ENCODE results near the gene ADTRP.

Gene ADTRP

DNA sequence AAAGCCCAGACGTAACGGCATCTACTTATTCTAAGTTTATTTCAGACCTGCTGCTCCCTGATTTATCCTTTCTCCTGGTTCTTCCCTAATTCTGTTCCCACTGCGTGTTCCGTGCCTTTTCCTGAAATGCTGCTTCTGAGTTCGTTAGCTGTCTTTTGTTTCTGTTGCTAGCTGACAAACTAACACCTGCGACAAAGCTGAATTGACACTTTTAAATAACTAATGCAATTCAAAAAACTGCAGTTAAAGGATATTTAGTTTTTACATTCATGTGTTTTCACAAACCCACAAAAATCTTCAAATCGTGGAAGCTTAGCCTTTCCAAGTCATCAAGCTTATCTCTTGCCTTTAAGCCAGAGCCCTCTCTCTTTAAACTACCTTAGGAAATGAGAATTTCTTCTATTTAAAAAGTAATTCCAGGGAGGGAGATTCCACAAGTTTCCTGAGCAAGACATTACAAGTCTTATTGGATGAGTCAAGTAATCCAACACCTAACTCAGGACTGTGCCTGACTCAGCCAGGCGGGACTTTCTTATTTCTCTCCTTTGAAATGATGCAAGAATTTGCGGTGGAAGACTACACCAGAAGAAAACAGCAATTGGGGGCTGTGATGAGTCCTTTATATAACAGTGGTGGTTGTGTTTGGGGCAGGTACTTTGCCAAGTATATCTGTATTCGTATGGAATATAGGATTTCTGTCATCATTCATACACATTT lies 6.3 kb downstream of the ADTRP start:
- no peak for DNase-seq

DNA sequence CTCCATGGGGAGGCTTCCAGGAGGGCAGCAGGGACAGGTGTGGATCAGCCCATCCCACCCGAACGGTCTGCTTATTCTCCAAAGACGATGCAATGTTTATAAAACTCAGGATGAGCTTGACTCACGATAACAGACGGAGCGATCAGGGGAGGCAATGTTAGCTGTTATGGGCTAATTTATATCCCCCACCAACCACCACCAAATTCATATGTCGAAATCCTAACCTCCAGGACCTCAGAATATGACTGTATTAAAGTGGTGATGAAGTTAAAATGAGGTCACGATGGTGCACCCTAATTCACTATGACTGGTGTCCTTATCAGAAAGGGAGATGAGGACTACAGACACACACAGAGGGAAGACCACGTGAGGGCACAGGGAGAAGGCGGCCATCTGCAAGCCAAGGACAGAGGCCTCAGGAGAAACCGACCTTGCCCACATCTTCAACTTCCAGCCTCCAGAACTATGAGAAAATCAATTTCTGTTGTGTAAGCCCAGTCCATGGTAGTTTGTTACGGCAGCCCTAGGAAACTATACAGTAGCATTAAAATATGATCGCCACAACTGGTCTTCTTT lies 7.0 kb downstream of the ADTRP start:
- no peak for DNase-seq

DNA sequence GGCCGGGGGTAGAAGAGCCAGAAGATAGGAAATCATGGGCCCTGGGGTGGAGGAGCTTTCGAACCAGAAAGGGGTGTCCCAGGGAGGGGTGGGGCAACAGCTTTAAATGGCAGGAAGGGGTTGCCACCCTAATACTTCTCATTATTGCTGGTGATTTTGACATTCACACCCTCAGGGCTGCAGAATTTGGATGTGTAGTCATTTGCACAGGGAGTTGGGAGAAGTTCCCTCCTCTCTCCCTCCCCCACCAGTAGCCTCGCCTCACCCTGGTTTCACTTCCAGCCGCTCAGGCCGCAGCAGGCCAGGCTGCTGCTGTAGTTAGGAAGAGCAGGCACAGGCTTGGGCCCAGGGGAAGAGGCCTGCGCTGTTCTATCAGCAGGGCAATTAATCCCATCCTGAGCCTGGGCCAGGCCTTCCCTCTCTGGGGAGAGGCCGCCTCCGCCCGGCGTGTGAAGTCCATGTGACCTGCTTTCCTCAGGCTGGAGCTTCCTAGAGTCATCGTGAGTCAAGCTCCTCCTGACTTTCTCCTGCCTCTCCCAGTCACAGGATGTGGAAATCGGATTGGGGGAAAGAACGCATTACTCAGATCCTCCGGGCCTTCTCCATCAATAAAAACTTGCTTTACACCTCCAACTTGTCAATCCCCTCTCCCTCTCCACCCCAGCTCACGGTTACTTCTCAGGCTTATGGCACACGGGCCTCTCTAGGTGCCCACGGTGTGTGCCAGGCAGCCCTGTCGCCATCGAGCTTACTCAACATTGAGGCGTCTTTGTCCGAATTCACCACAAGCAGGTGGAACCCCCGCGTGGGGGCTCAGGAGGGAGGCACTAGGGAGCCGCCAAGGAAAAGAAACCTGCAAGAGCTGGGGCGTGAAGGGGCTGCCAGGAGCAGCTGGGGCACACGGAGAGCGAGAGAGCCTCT lies 7.8 kb downstream of the ADTRP start:
- no peak for DNase-seq

DNA sequence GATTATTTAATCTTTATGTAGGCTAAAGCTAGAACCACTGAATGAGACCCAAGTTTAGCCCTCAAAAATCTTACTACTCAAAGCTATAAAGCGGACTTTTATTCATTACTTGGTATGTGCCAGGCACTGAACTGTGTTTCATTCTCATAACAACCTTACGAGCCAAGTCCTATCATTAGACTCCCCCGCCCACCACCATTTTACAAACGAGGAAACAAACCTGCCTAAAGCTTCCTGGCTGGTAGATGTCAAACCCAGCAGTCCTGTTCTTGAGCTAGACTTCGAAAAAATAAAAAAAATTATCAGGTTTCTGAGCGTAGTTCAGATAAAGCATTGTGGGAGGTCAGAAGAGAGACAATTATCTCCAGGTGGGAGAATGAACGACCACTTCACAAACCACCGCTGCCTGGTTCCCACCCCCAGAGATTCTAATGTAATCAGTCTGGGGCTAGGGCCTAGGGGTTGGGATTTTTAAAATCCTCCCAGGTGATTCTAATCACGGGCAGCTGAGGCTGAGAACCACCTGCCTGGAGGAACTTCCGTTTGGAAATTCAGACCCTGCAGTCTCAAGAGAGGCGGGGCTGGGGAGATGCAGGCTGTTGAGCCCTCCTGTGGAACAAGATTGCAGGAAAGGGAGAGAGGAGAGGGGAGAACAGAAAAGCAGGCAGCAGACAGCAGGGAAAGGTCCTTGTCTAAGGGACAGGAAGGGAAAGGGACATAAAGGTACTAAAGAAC lies 8.6 kb downstream of the ADTRP start:
- no peak for DNase-seq

DNA sequence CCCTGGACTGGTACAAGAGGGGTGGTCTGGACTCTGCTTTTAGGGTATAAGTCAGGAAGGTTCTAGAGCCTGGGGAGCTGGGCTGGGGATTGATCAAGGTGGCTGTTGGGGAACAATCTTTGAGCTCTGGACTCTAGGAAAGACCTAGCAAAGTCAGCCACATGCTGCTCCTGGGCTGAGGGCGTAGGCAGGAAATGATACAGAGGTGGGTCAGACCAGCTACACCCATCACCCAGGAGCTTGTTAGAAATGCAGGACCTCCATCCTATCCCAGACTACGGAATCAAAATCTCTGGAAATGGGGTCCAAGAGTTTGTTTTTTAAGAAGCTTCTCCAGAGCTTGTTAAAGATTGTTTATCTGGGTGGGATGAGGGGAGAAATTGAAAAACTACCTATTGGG lies 9.4 kb downstream of the ADTRP start:
- no peak for DNase-seq

DNA sequence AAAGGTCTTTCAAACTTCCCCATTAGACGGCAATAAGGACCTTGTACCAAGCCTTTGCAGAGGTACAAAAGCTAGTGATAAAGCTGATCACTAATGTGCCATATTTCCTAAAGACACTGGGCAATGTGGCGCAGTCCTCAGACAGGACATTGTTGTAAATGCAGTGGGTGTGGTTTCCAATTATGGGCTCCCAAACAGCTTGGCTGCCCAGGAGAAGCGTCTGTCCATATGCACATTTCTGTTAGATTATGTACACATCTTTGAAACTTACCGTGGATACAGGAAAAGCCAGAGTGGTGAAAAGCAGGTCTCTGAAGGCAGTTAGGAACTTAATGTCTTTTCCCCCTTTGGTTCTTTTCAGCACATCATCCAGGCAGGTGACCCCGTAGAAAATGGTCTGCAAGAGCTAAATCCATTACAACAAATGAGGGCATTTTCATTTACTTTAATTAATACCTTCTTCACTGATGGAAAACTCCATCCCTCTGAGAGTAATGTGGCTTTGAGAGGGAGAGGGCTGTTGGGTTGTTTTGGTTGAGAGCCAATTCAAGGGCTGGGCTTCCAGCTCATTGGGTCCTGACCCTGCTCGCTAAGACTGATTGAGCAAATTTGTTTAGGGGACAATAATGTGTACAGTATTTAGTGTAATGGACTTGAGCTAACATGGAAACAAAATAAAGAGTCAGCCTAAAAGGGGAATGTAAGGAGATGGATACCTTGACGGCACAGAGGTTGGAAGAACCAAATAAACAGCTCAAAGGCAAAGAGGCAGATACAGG lies 10.4 kb downstream of the ADTRP start:
- DNase-seq, result no peak

DNA sequence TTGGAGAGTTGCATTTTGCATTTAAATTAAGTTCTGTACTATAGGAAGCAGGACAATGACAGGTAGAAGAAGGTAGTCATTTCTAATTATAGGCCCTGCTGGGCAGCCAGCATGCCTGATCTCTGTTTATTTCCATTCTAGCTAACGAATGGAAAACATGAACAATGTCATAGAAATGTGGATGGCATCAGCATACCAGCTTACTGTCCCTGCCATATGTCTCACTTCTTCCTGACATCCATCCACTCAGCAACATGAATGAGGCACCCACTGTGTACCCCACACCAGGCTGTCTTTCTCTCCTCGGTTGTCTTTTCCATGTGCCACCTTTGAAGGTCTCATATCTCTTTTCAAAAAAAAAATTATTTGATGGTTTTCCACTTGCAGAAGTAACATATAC lies 11.1 kb downstream of the ADTRP start:
- DNase-seq, result no peak

DNA sequence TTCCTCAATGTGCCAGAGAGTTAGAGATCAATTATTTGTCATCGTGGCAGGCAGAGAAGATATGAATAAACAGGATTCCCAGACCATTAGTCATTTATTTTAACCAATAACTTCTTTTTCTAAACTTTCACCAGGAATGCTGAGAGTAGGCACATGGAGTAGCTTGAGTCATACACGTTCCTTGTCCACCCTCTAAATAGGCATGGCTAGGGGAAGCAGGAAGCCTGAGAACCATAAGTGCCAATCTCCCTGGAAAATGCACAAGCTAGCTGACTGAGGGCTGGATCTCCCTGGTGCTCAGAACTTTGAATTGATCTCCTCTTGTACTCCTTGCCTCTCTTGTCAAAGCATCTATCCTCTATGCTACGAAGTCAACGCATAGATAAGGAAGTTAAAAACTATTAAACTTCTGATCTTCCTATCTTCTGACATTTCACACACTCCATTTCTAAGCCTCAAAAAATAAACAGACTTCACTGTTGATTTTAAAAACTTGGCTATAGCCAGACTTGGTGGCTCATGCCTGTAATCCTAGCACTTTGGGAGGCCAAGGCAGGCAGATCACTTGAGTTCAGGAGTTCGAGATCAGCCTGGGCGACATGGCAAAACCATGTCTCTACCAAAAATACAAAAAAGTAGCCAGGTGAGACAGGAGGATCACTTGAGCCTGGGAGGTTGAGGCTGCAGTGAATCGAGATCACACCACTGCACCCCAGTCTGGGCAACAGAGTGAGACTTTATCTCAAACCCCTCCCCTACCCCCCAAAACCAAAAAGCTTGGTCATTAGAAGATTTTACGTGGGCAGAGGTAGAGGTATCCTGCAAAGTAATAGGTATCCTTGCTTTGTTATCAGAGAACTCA lies 11.8 kb downstream of the ADTRP start:
- DNase-seq, result no peak

DNA sequence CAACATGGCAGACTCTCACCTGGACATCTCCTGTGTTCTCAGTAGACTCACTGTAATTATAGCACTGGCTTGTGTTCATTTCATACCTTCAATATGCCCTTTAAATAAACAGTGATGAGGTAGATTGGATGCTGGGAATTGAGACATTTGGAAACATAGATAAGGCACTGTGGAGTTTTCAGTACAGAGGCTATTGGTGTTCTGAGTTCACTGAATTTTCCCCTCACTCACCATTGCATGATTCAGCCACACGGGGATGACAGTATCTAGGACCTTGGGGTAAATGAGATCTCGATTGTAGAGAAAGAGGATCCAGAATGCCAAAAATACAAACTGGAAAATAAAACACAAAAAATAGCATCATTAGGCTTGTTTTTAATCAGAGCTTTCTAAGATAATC lies 12.6 kb downstream of the ADTRP start:
- no peak for DNase-seq

DNA sequence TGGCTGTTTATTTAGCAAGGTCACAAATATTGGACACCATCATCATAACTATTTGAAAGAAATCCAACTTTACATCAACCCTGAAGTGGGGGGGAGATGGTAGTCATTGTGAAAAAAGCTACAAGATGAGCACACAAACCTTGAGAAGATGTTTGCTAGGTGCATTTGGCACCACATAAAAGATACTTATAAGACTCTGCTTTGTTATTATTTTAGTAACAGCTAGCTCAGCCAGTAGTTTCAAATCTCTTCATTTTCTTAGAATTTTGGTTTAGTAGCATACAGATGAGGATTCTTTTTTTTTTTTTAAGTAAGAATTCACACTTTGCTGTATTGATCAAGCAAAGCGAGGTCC lies 14.4 kb downstream of the ADTRP start:
- DNase-seq, result no peak

DNA sequence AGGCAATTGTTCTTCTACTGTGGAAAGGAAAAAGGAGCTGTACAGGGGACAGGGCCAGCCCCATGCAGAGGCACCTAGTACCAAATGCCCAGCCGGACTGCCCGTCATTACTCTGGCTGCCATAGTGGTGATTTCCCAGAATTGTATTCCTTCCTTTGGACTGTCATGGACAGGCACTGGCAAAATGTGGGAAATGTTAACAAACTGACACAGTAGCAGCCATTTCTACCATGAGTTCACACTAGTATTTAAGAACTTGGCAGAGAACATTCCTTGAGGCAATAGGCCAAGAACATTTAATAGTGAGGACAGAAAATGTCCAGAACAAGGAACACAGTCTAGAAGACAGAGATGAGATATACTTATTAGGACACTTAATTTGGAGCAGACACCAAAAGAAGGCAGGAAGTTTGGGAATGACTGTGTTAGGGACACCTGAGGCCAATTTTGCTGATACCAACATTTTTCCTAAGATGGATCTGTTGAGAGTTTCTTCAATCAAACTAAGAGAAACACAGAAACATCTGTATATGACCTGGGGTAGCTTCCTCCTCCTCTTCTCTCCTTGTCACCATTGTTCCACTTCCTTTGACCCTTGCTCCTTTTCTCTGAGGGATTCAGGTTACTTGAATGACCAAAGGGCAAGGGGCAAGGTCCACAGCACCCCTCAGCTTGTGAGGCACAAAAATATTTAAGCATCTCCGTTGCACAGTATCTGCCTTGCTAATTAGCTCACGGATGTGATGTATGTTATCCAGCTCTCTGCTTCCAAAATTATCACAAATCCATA lies 14.9 kb downstream of the ADTRP start:
- DNase-seq, result no peak

DNA sequence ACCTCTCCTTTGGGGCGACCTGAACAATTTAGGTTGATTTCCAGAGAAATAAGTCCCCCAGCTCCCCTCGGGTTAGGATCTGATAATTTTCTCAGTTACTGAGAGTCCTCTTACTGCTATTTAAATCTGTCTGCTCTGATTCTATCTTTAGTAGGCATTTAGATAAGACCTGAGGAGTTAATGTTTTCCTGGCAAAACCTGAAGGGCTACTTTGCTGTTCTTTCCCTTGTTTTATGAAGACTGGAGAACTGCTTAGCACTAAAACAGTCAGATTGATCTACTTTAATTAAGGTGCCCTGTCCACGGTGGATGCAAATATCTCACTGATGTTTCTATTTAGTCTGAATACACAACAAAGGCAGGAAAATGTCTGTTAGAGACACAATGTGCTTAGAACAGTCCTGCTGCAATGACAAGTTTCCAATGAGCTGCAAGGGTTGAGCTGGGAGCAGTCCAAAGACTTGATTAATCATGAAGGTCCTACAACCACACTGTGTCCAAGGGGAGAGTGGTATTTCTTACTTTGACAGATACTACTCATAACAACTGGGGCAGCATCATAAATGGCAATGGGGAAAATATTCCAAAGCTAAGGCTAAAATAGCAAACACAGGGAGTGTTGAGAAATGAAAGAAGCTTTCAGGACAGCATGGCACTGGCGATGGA lies 15.7 kb downstream of the ADTRP start:
- DNase-seq, result no peak

DNA sequence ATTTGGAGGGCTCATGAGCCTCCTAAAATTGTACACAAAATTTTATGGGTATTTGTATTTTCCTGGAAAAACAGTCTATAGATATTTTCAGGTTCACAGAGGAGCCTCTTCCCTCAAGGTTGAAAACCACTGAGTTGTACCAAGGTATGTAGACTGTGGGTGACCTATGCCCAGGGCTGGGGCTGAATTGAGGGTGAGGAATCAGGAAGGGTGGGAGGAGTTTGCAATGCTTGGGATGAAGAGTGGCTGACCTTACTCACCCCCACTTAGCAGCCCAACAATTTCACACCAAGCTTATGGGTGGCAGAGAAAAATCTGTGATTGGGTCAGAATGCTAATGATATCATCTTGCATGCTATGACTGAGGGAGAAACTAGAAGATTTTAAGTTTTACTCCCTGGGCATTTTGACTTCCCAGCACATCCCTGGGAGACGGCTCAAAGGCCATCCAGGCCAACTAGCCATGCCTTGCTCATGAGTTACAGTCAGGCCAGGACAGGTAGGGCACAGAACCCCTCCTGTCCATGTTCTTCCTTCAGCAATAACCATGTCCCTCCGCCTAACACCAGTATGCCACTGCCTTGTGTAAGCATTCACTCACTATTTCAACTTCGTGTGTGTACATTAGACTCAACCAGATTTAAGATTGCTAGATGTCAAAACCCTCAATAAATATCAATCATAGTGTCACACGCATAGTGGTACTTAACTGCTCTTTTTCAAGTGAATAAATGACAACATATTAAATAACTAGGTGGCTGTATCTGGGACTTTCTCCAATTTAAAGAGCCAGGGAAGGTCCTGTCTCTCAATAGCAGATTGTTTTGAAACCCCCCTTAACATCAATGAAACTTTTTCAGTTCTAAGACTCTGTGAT lies 16.6 kb downstream of the ADTRP start:
- no peak for DNase-seq

DNA sequence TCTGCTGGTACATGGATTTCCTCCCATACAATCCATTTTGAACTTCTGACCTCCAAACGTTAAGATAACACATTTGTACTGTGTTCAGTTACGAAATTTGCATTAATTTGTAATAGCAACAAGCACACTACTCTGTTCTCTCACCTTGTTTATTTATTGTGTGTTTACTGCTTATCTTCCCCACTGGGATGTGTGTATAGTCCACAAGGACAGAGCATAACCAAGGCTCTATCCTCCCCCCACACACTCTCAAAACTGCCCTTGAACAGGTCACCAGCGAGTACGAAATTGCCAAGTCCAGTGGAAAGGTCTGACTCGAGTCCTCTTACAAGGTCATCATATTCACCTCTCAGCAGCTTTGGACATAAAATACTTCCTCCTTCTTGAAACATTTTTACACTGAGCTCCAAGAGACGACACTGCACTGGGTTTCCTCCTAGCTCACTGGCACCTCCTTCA lies 18.6 kb downstream of the ADTRP start:
- DNase-seq, result no peak

DNA sequence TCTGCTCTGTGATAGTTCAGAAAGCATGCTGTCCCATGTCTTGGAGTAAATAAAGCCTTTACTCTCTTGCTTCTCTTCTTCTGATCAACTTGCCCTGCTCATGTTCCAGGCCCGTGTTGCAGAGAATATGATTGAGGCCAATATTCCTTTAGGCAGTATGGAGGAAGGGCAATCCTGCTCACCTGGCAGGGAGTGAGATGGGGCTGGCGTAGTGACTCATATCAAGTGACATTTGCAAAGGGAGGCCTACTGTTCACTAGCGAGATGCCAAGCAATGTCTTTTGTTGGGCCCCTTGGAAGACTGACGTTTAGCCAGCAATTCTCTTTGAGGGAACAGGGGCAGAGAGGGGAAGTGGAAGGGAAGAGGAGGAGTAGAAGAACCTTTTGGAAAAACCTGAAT lies 19.7 kb downstream of the ADTRP start:
- DNase-seq, result no peak

DNA sequence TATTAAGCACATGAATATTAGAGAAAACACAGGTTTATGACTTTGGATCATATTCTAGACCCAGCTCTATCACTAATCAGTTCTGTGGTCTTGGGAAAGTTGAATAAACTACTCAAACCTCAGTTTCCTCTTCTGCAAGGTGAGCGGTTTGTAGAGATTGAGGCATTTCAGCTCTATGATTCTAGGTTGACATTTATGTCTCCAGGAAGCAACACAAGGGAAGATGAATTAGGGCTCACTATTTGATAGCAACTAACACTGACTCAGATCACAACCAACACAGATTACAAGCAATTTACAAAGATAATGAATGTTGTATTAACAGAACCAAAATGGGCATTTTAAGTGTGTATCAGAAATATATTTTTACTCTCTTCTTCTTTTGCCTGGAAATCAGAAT lies 21.9 kb downstream of the ADTRP start:
- DNase-seq, result no peak

DNA sequence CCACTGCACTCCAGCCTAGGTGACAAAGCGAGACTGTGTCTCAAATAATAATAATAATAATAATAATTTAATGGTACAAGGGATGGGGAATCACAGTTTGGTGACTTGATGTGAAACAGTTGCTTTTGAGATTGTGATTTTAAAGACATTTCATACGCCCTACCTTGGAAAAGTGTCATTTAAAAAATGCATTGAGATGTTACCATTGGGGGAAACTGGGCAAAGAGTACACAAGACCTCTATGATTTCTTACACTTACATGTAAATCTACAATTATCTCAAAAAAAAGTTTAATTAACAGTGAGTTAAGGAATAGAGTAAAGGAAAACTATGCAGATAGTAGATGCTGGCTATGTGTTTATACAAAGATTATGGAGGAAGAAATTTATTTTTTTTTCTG lies 22.3 kb downstream of the ADTRP start:
- DNase-seq, result no peak

DNA sequence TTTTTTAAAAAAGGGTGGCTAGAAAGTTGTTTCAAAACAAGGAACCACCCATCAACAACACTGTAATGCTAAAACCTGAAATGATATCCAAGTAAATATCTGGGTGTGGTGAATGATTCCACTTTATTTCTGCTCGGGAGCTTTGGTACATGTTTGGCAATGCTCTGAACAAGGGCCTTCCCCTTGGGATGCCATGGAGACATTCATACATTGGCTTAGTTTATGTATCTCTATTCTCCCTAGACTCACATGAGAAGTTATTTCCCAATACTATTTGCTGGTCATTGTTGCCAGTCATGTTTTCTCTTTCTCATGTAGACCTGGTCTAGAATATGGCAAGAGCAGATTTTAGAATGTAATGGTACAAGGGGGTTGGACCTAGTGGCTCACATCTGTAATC lies 22.9 kb downstream of the ADTRP start:
- no peak for DNase-seq
